Left kidney (tissue), 1 donor: Measurements from ENCODE around the gene UBE2I. TPM values are rescaled to one million over a fixed set of nuclear protein-coding genes. Genes with fewer than 3 reads are reported as not detected.

Experiments
- polyA plus RNA-seq: library from polyadenylated mRNA; unstranded; fragments of 120-200 nt; gene quantifications from one replicate; pipeline ENCODE4 v1.2.1, GENCODE V29; 2013; ENCODE audit not compliant: insufficient read length

UBE2I gene
- polyA plus RNA-seq, 1 donor: 162 TPM

Other genes starting within 250 kb of the UBE2I start
- gene SSTR5, start 236.9 kb upstream of the UBE2I start, polyA plus RNA-seq: 0.27 TPM
- not detected for gene C1QTNF8, start 213.4 kb upstream of the UBE2I start, polyA plus RNA-seq
- gene CACNA1H, start 156.5 kb upstream of the UBE2I start, polyA plus RNA-seq: 17.0 TPM
- gene TPSG1, start 84.4 kb upstream of the UBE2I start, polyA plus RNA-seq: 0.85 TPM
- gene TPSB2, start 79.5 kb upstream of the UBE2I start, polyA plus RNA-seq: 0.18 TPM
- not detected for gene TPSAB1, start 68.9 kb upstream of the UBE2I start, polyA plus RNA-seq
- gene TPSD1, start 53.6 kb upstream of the UBE2I start, polyA plus RNA-seq: not detected
- 4.6 TPM for gene BAIAP3, start 24.0 kb downstream of the UBE2I start, polyA plus RNA-seq
- 32.6 TPM for gene TSR3, start 42.2 kb downstream of the UBE2I start, polyA plus RNA-seq
- gene GNPTG, start 42.3 kb downstream of the UBE2I start, polyA plus RNA-seq: 55.3 TPM
- gene UNKL, start 105.1 kb downstream of the UBE2I start, polyA plus RNA-seq: 19.8 TPM
- 10.7 TPM for gene UQCC4, start 111.1 kb downstream of the UBE2I start, polyA plus RNA-seq
- gene PERCC1, start 121.4 kb downstream of the UBE2I start, polyA plus RNA-seq: 0.20 TPM
- gene CCDC154, start 134.9 kb downstream of the UBE2I start, polyA plus RNA-seq: 2.6 TPM
- gene CLCN7, start 165.4 kb downstream of the UBE2I start, polyA plus RNA-seq: 48.5 TPM
- not detected for gene PTX4, start 179.3 kb downstream of the UBE2I start, polyA plus RNA-seq
- gene TELO2, start 183.7 kb downstream of the UBE2I start, polyA plus RNA-seq: 28.8 TPM
- gene TMEM204, start 224.0 kb downstream of the UBE2I start, polyA plus RNA-seq: 15.7 TPM